ENCODE data around the gene HBP1.

GRCh38 chr7:107180378-107180777 lies 11.6 kb downstream of the HBP1 start:
- TF ChIP-seq POLR2AphosphoS5 (IDR thresholded peaks at IDR 0.05) (no peak), POLR2A (IDR thresholded peaks at IDR 0.05) (no peak)

Data from upper lobe of left lung (tissue), 4 donors.